HG02938 (cell line): ENCODE measurements around the gene MYO7A.

Experiments used
- ATAC-seq: cut with Tn5 transposase; IDR thresholded peaks from one replicate; pipeline ENCODE4 v1.9.1; 2021; ENCODE audit warnings: mild to moderate bottlenecking, moderate library complexity; ENCODE audit not compliant: unreplicated experiment

MYO7A gene

GRCh38 chr11:77262803-77263202 is 134.8 kb downstream of the MYO7A start:
- no peak for ATAC-seq
